Tibial artery (tissue), 4 donors: ENCODE results near the gene SCNN1G.

ENCODE experiments used
- DNase-seq, 2 donors: peaks; one replicate each; pipeline ENCODE4 v3.0.0-alpha.2; 2019
- H3K27ac ChIP-seq, 2 donors: fragments of 200-600 bp; sonication (generic) in 1 of 2; 1 replicate in 1 of 2; 2 replicates in 1 of 2; pipeline ENCODE4 v1.5.1; 2018 to 2019; ENCODE audit warnings: mild to moderate bottlenecking in 1 of 2
- H3K27me3 ChIP-seq, 2 donors: fragments of 200-600 bp; sonication (generic) in 1 of 2; one replicate each; pipeline versions ENCODE4 v1.5.1 to v1.6.0; 2016 to 2019
- H3K36me3 ChIP-seq, 3 donors: fragments of 200-600 bp; sonication (generic) in 2 of 3; one replicate each; pipeline ENCODE4 v1.5.1; 2016 to 2019; ENCODE audit warnings: mild to moderate bottlenecking in 2 of 3
- H3K4me1 ChIP-seq, 4 donors: fragments of 200-600 bp; sonication (generic) in 2 of 4; 1 replicate in 3 of 4; 2 replicates in 1 of 4; pipeline ENCODE4 v1.5.1; 2016 to 2019
- H3K4me3 ChIP-seq, 2 donors: fragments of 200-600 bp; sonication (generic) in 1 of 2; 1 replicate in 1 of 2; 2 replicates in 1 of 2; pipeline ENCODE4 v1.5.1; 2018 to 2019; ENCODE audit warnings: mild to moderate bottlenecking in 2 of 2
- H3K9me3 ChIP-seq, 3 donors: fragments of 200-600 bp; sonication (generic) in 1 of 3; one replicate each; pipeline ENCODE4 v1.5.1; 2016 to 2019
- intact Hi-C: fragments of 100-400 bp; cut with DNase I; formaldehyde crosslinking; loops from one replicate; pipeline ENCODE4 v1.15.0; 2023; ENCODE audit warnings: low total_unique reads
- TF ChIP-seq, protein P1 (sequence below), 2 experiments: fragments of 200-600 bp in 1 of 2; fragments of 450-650 bp in 1 of 2; IDR thresholded peaks; one replicate each; pipeline ENCODE4 v1.5.1; 2017 to 2019; ENCODE audit warnings: antibody characterized with exemption in 2 of 2, mild to moderate bottlenecking in 1 of 2, moderate library complexity in 1 of 2

SCNN1G gene

DNA sequence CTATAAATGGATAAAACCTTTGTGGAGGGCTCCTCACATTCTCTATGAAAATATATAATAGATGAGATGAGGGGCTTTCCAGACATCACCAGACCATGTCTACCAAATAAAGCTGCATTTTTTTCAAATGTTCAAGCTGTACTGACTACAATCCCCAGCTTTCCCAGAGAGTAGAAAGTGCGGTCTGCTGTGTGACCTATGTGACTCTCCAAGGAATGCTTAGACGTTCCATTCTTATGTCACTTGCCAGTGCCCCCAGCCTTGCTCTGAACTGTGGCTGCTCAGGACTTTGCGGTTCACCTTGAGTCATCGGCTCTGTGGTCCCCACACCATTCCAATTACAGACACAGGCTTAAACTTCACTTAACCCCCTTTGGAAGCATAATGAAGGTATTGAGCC lies 71.8 kb downstream of the SCNN1G start:
- peaks cover 0 to 9% of the 10 kb centered on the region in 2 donors for H3K27me3 ChIP-seq
- TF ChIP-seq, protein P1, sequence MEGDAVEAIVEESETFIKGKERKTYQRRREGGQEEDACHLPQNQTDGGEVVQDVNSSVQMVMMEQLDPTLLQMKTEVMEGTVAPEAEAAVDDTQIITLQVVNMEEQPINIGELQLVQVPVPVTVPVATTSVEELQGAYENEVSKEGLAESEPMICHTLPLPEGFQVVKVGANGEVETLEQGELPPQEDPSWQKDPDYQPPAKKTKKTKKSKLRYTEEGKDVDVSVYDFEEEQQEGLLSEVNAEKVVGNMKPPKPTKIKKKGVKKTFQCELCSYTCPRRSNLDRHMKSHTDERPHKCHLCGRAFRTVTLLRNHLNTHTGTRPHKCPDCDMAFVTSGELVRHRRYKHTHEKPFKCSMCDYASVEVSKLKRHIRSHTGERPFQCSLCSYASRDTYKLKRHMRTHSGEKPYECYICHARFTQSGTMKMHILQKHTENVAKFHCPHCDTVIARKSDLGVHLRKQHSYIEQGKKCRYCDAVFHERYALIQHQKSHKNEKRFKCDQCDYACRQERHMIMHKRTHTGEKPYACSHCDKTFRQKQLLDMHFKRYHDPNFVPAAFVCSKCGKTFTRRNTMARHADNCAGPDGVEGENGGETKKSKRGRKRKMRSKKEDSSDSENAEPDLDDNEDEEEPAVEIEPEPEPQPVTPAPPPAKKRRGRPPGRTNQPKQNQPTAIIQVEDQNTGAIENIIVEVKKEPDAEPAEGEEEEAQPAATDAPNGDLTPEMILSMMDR (IDR thresholded peaks at IDR 0.05) = no peak
- no peak overlapping the region for H3K27ac ChIP-seq
- no peak overlapping the region for H3K4me3 ChIP-seq
- intact Hi-C loops = no loop called here
- H3K9me3 ChIP-seq = no peaks in the 10 kb centered on the region
- no peak for DNase-seq
- peaks cover 0 to under 1% (median 0%) of the 10 kb centered on the region in 4 donors for H3K4me1 ChIP-seq
- no peaks in the 10 kb centered on the region for H3K36me3 ChIP-seq

DNA sequence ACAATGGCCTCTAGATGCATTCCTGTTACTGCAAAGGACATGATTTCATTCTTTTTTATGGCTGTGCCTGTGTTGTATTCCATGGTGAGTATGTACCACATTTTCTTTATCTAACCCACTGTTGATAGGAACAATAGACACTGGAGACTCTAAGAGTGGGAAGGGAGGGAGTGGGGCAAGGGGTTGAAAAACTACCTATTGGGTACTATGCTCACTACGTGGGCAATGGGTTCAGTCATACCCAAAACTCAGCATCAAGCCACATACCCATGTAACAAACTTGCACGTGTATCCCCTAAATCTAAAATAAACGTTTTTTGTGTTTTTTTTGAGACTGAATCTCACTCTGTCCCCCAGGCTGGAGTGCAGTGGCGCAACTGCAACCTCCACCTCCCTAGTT lies 72.5 kb downstream of the SCNN1G start:
- Histone ChIP-seq H3K9me3 (no peaks in the 10 kb centered on the region), H3K36me3 (no peaks in the 10 kb centered on the region), H3K4me1 (no peaks in the 10 kb centered on the region), H3K27ac (no peak overlapping the region), H3K4me3 (no peak overlapping the region), H3K27me3 (peaks cover 0 to 9% of the 10 kb centered on the region in 2 donors)
- no peak for DNase-seq
- intact Hi-C loops = no loop called here
- TF ChIP-seq, protein P1 (IDR thresholded peaks at IDR 0.05) = no peak

DNA sequence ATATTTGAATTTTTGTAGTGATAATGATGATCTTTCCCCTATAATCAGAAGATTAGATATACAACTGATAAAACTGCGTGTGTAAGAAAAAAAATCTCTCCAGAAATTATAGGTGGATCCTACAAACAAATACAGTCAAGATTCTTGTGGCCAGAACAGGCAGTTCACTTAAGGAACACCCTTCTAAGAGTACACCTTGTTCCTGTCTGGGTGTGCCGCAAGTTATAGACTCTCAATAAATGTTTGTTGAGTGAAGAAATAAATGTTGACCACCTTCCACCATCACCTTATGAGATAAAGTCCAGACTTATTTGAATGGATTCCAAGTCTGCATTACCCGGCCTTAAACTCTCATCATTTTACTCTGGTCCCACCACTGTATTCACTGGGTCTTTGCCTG lies 73.9 kb downstream of the SCNN1G start:
- no peak overlapping the region for H3K4me3 ChIP-seq

DNA sequence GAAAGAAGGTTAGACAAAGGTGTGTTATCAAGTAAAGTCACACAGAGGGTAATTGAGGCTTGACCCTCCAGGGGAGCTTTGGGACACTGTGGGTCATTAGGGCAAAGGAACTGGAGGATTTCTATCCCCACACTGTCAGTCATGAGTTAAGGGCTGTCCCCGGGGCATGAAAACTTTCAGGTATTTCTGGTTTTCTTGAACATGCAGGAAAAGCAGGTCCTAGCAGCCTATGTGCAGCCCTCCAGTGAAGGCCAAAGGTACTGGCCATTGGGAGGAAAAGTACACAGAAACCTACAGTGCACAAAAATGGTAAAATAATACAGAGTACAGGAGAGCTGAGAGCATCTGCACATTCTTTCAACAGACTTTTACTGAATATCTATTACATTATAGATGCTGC lies 75.1 kb downstream of the SCNN1G start:
- Histone ChIP-seq H3K36me3 (no peaks in the 10 kb centered on the region), H3K4me3 (no peak overlapping the region), H3K27me3 (peaks cover 0 to 10% of the 10 kb centered on the region in 2 donors), H3K27ac (no peak overlapping the region), H3K4me1 (no peaks in the 10 kb centered on the region), H3K9me3 (no peaks in the 10 kb centered on the region)
- no peak for DNase-seq
- TF ChIP-seq, protein P1 (IDR thresholded peaks at IDR 0.05) = no peak
- intact Hi-C loops = no loop called here

More for the DNA sequence above, 73.9 kb downstream of the SCNN1G start:
- Histone ChIP-seq H3K27me3 (peaks cover 0 to 9% of the 10 kb centered on the region in 2 donors), H3K36me3 (no peaks in the 10 kb centered on the region), H3K27ac (no peak overlapping the region), H3K9me3 (no peaks in the 10 kb centered on the region), H3K4me1 (no peaks in the 10 kb centered on the region)
- no peak for DNase-seq
- intact Hi-C loops = no loop called here
- TF ChIP-seq, protein P1 (IDR thresholded peaks at IDR 0.05) = no peak

DNA sequence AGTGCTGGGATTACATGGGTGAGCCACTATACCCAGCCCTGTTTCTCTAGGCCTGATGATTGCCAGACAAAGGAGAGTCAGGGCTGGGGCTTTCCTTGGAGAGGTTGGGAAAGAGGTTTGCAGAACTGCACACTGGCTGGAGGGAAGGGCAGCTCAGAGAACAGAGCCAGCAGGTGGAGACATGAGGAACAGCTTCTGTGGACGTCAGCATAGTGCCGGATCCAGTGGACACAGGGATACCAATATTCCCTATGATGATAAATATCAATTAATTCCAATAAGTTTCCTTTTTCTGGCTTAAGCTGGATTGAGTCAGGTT lies 76.3 kb downstream of the SCNN1G start:
- DNase-seq = no peak
- TF ChIP-seq, protein P1 (IDR thresholded peaks at IDR 0.05) = no peak

More for the DNA sequence above, 76.3 kb downstream of the SCNN1G start:
- Histone ChIP-seq H3K9me3 (no peaks in the 10 kb centered on the region), H3K4me1 (no peaks in the 10 kb centered on the region), H3K4me3 (no peak overlapping the region), H3K36me3 (no peaks in the 10 kb centered on the region), H3K27ac (no peak overlapping the region), H3K27me3 (peaks cover 0 to 13% of the 10 kb centered on the region in 2 donors)
- intact Hi-C loops = no loop called here
